ENCODE data around the gene NOL9. TPM values are rescaled to one million over a fixed set of nuclear protein-coding genes. Genes with fewer than 3 reads are reported as not detected.

NOL9 gene
- total and polyA plus RNA-seq, 9 of the 15 experiments (the other 6 are each of a cell fraction or from before 2014, with no cell fraction given), result 5.6 to 76.5 (median 47.3) TPM

DNA sequence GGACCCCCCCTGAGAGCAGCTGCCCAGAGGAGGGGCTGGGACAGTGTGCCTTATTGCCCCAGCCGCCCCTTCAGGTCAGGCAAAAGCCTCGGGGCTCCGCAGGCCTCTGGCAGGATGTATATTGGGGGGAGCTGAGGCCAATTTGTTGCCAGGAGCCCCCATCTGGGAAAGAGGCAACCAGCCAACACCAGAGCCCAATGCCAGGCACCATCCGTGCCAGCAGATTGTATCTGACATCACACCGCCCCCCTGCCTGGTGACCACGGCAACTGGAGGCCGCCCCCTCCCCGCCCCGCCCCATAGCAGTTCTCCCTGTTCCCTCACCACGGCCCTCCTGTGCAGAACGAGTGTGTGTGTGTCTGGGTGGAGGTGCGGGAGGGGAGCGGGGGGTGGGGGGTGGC is 59.3 kb downstream of the NOL9 start (continued):
- TF ChIP-seq, protein P1, sequence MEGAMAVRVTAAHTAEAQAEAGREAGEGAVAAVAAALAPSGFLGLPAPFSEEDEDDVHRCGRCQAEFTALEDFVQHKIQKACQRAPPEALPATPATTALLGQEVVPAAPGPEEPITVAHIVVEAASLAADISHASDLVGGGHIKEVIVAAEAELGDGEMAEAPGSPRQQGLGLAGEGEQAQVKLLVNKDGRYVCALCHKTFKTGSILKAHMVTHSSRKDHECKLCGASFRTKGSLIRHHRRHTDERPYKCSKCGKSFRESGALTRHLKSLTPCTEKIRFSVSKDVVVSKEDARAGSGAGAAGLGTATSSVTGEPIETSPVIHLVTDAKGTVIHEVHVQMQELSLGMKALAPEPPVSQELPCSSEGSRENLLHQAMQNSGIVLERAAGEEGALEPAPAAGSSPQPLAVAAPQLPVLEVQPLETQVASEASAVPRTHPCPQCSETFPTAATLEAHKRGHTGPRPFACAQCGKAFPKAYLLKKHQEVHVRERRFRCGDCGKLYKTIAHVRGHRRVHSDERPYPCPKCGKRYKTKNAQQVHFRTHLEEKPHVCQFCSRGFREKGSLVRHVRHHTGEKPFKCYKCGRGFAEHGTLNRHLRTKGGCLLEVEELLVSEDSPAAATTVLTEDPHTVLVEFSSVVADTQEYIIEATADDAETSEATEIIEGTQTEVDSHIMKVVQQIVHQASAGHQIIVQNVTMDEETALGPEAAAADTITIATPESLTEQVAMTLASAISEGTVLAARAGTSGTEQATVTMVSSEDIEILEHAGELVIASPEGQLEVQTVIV (CRISPR knock-in tag; IDR thresholded peaks at IDR 0.05; ENCODE audit: borderline replicate concordance), result no peak

DNA sequence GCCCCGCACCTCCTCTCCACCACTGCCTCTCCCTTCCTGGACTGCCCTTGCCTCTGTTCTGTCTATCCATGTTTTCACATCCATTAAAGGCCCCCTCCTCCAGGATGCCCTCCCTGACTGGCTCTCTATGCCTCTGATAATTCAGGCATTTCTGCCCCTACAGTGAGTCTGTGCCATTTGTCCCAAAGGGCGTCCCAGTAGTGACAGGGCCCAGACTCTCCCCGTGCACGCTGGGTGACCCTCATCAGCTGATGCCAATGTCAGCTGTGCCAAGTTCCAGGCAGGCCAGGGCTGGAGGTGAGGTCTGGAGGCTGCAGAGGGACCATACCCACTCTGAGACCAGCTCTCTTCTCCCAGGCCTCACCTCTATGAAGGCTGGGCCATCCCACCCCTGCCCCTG is 59.7 kb downstream of the NOL9 start:
- Histone ChIP-seq H3K9ac (ENCODE audit: insufficient read depth in 1 of 2, low read depth in 2 of 2, low read length in 2 of 2) (peak overlapping the region in 1 of 2 experiments; percentile 32; a peak in 1 of 4 replicates), H3K27me3 (ENCODE audit: control insufficient read depth in 2 of 2, insufficient read depth in 2 of 2, low read length in 2 of 2) (peaks cover 29 to 68% of the 10 kb centered on the region in 2 experiments; a peak in 4 of 5 replicates), H2AFZ (ENCODE audit: low read depth, low read length) (no peak overlapping the region), H3K36me3 (ENCODE audit: control insufficient read depth, insufficient read depth, low read length) (no peaks in the 10 kb centered on the region), H3K79me2 (ENCODE audit: control insufficient read depth, insufficient read depth, low read length) (no peaks in the 10 kb centered on the region), H4K20me1 (replicated peaks; ENCODE audit: control insufficient read depth, insufficient read depth, low read length) (peaks cover 37% of the 10 kb centered on the region), H3K9me3 (replicated peaks; ENCODE audit: control insufficient read depth, insufficient read depth, low read depth, low read length) (no peaks in the 10 kb centered on the region), H3K4me3 (no peak overlapping the region), H3K9me1 (ENCODE audit: control insufficient read depth, insufficient read depth, low read length) (peaks cover 4% of the 10 kb centered on the region), H3K27ac (ENCODE audit: extremely low read depth, low read depth, low read length) (no peak overlapping the region), H3K4me2 (ENCODE audit: insufficient read depth, low read length) (no peak overlapping the region), H3K4me1 (replicated peaks in 1 of 2; ENCODE audit: control insufficient read depth in 2 of 2, insufficient read depth in 2 of 2, low read length in 2 of 2) (peaks cover 4 to 43% of the 10 kb centered on the region in 2 experiments; a peak in 2 of 5 replicates)
- in situ Hi-C loops (cut with MboI), result loop anchor here (10.0 to 25.0 kb wide), 2 partner anchors 140 to 718 kb away; no protein-coding TSS in a partner anchor
- 2% methylated on average over 4 of the region's 4 CpGs for WGBS (ENCODE audit: insufficient coverage, low coverage, missing lambda C conversion rate)
- DNase-seq (ENCODE audit: extremely low read depth in 1 of 4, low spot score in 3 of 4), result no peak
- ATAC-seq, result no peak
- ChIA-PET POLR2A (interaction anchor here (0.6 to 1.6 kb wide), 3 partner anchors 8 to 62 kb away, joined by 3 to 8 read pairs (median 3); no protein-coding TSS in a partner anchor), CTCF (ENCODE audit: low intra/inter-chr PET ratio) (no interaction called here)
- intact Hi-C loops (cut with micrococcal nuclease), result no loop called here
- FAIRE-seq, result no peak
- TF ChIP-seq BCOR (IDR thresholded peaks at IDR 0.05) (peak; percentile 89), HDAC2 (IDR thresholded peaks at IDR 0.05) (0 out of 2 replicates have a peak, but pooled peaks have one; percentile 20), CBX1 (IDR thresholded peaks at IDR 0.05; ENCODE audit: low read depth) (peak; percentile 33; the same call in 1 of the 2 replicates), NBN (IDR thresholded peaks at IDR 0.05; ENCODE audit: low read depth) (no peak), ZFP36 (IDR thresholded peaks at IDR 0.05; ENCODE audit: low read depth, low read length, partially characterized antibody) (peak; percentile 97), POLR2AphosphoS5 (IDR thresholded peaks at IDR 0.05; ENCODE audit: control insufficient read depth, insufficient read depth, low read depth, low read length) (no peak), KDM1A (IDR thresholded peaks at IDR 0.05) (peak; percentile 40 to 68; a peak in 2 of 4 replicates), RBM25 (IDR thresholded peaks at IDR 0.05; ENCODE audit: low read depth, low read length, severe bottlenecking) (peak; percentile 41), ZNF436 (CRISPR knock-in tag; IDR thresholded peaks at IDR 0.05) (peak; percentile 83), SMARCA5 (IDR thresholded peaks at IDR 0.05) (0 out of 2 replicates have a peak, but pooled peaks have one; percentile 37), FIP1L1 (IDR thresholded peaks at IDR 0.05; ENCODE audit: low read depth, low read length, poor library complexity, severe bottlenecking) (no peak)
- TF ChIP-seq, protein P2, sequence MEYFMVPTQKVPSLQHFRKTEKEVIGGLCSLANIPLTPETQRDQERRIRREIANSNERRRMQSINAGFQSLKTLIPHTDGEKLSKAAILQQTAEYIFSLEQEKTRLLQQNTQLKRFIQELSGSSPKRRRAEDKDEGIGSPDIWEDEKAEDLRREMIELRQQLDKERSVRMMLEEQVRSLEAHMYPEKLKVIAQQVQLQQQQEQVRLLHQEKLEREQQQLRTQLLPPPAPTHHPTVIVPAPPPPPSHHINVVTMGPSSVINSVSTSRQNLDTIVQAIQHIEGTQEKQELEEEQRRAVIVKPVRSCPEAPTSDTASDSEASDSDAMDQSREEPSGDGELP (CRISPR knock-in tag; IDR thresholded peaks at IDR 0.05; ENCODE audit: borderline replicate concordance), result peak; percentile 39; the same call in 1 of the 2 replicates
- TF ChIP-seq, protein P3, sequence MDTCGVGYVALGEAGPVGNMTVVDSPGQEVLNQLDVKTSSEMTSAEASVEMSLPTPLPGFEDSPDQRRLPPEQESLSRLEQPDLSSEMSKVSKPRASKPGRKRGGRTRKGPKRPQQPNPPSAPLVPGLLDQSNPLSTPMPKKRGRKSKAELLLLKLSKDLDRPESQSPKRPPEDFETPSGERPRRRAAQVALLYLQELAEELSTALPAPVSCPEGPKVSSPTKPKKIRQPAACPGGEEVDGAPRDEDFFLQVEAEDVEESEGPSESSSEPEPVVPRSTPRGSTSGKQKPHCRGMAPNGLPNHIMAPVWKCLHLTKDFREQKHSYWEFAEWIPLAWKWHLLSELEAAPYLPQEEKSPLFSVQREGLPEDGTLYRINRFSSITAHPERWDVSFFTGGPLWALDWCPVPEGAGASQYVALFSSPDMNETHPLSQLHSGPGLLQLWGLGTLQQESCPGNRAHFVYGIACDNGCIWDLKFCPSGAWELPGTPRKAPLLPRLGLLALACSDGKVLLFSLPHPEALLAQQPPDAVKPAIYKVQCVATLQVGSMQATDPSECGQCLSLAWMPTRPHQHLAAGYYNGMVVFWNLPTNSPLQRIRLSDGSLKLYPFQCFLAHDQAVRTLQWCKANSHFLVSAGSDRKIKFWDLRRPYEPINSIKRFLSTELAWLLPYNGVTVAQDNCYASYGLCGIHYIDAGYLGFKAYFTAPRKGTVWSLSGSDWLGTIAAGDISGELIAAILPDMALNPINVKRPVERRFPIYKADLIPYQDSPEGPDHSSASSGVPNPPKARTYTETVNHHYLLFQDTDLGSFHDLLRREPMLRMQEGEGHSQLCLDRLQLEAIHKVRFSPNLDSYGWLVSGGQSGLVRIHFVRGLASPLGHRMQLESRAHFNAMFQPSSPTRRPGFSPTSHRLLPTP (IDR thresholded peaks at IDR 0.05; ENCODE audit: borderline replicate concordance, extremely low read depth, insufficient read length), result peak; percentile 26
- no TSS peak for BruUV-seq (replicated peaks)
